Neural crest cell (in vitro differentiated cells): Measurements from ENCODE around the gene NRL. TPM values are rescaled to one million over a fixed set of nuclear protein-coding genes. Genes with fewer than 3 reads are reported as not detected.

Experiments
- DNase-seq: peaks from one replicate; pipeline ENCODE4 v3.0.0; 2021; ENCODE audit warnings: low read depth, mixed read lengths, low spot score
- H3K27ac Mint-ChIP-seq: one replicate; pipeline ENCODE4 v1.8.0; 2021; ENCODE audit warnings: mild to moderate bottlenecking, mixed read lengths; ENCODE audit not compliant: unreplicated experiment
- H3K27me3 Mint-ChIP-seq: 2 replicates; pipeline ENCODE4 v1.8.0; 2021; ENCODE audit warnings: low read depth, mild to moderate bottlenecking, mixed read lengths
- H3K36me3 Mint-ChIP-seq: 2 replicates; pipeline ENCODE4 v1.8.0; 2021; ENCODE audit warnings: low read depth, mild to moderate bottlenecking, mixed read lengths
- H3K4me1 Mint-ChIP-seq: 2 replicates; pipeline ENCODE4 v1.8.0; 2021; ENCODE audit warnings: mixed read lengths
- H3K4me3 Mint-ChIP-seq: one replicate; pipeline ENCODE4 v1.8.0; 2021; ENCODE audit warnings: mild to moderate bottlenecking, mixed read lengths
- H3K9me3 Mint-ChIP-seq: 2 replicates; pipeline ENCODE4 v1.8.0; 2021; ENCODE audit warnings: mixed read lengths
- CTCF ChIP-seq: fragments of 200-600 bp; sonication (generic); conservative IDR thresholded peaks from 2 replicates; pipeline ENCODE4 v1.5.0; 2021; ENCODE audit warnings: antibody characterized with exemption, mild to moderate bottlenecking
- total RNA-seq: library from RNA; stranded (reverse); gene quantifications from 2 replicates; pipeline ENCODE4 v1.2.1, GENCODE V29; 2021

The NRL gene
- total RNA-seq, 1 donor from 2014 or later = 1.2 TPM

- no peak for TF ChIP-seq CTCF
- no peaks in the 10 kb centered on the region for H3K9me3 Mint-ChIP-seq
- DNase-seq = no peak
- peaks cover 7% of the 10 kb centered on the region for H3K27me3 Mint-ChIP-seq
- H3K4me1 Mint-ChIP-seq = peaks cover 13% of the 10 kb centered on the region
- no peak overlapping the region for H3K27ac Mint-ChIP-seq
- H3K36me3 Mint-ChIP-seq = no peaks in the 10 kb centered on the region
- no peak overlapping the region for H3K4me3 Mint-ChIP-seq
Measured at GRCh38 chr14:24056800-24057184, 58.0 kb downstream of the NRL start.

- H3K4me3 Mint-ChIP-seq = no peak overlapping the region
- no peak for DNase-seq
- no peaks in the 10 kb centered on the region for H3K36me3 Mint-ChIP-seq
- TF ChIP-seq CTCF = no peak
- H3K4me1 Mint-ChIP-seq = peaks cover 15% of the 10 kb centered on the region
- H3K9me3 Mint-ChIP-seq = no peaks in the 10 kb centered on the region
- no peak overlapping the region for H3K27ac Mint-ChIP-seq
- H3K27me3 Mint-ChIP-seq = peaks cover 7% of the 10 kb centered on the region
Measured at GRCh38 chr14:24055971-24056799, 58.6 kb downstream of the NRL start.

GRCh38 chr14:24054646-24055045, 60.1 kb downstream of the NRL start:
- Mint-ChIP-seq H3K4me3 (peak overlapping the region; percentile 61), H3K27ac (no peak overlapping the region), H3K9me3 (no peaks in the 10 kb centered on the region), H3K27me3 (peaks cover 12% of the 10 kb centered on the region), H3K36me3 (no peaks in the 10 kb centered on the region), H3K4me1 (peaks cover 19% of the 10 kb centered on the region)
- no peak for TF ChIP-seq CTCF
- no peak for DNase-seq

GRCh38 chr14:24054324-24054641, 60.5 kb downstream of the NRL start:
- Mint-ChIP-seq H3K4me3 (no peak overlapping the region), H3K27me3 (peaks cover 12% of the 10 kb centered on the region), H3K9me3 (no peaks in the 10 kb centered on the region), H3K27ac (no peak overlapping the region), H3K4me1 (peaks cover 19% of the 10 kb centered on the region), H3K36me3 (no peaks in the 10 kb centered on the region)
- TF ChIP-seq CTCF = no peak
- no peak for DNase-seq

- H3K27me3 Mint-ChIP-seq = peaks cover 14% of the 10 kb centered on the region
- H3K4me3 Mint-ChIP-seq = peak overlapping the region; percentile 85
- H3K4me1 Mint-ChIP-seq = peaks cover 19% of the 10 kb centered on the region
- no peak for TF ChIP-seq CTCF
- DNase-seq = no peak
- H3K9me3 Mint-ChIP-seq = no peaks in the 10 kb centered on the region
- H3K36me3 Mint-ChIP-seq = no peaks in the 10 kb centered on the region
- H3K27ac Mint-ChIP-seq = no peak overlapping the region
Measured at GRCh38 chr14:24053548-24054323, 61.0 kb downstream of the NRL start.
